GM06990 (cell line): Measurements from ENCODE around the gene DLK1.

Experiments
- DNase-seq: peaks from one replicate; pipeline ENCODE4 v3.0.0-alpha.2; 2011; ENCODE audit not compliant: insufficient read length; ENCODE audit errors: extremely low read depth
- H3K27me3 ChIP-seq: replicated peaks from 2 replicates; pipeline ENCODE4 v1.6.0; 2011; ENCODE audit warnings: low read length; ENCODE audit not compliant: control insufficient read depth, insufficient read depth
- H3K36me3 ChIP-seq: 2 replicates; pipeline ENCODE4 v1.5.1; 2011; ENCODE audit warnings: low read length; ENCODE audit not compliant: control insufficient read depth, insufficient read depth
- H3K4me3 ChIP-seq: replicated peaks from 2 replicates; pipeline ENCODE4 v1.5.1; 2011; ENCODE audit warnings: low read depth, mild to moderate bottlenecking, control low read depth, low read length
- TF ChIP-seq, protein P1 (sequence below): IDR thresholded peaks from 2 replicates; pipeline ENCODE4 v1.5.1; 2011; ENCODE audit warnings: low read length, control low read depth, mild to moderate bottlenecking, inconsistent platforms; ENCODE audit not compliant: insufficient read depth, poor library complexity, severe bottlenecking

The DLK1 gene

GRCh38 chr14:100755649-100756048 lies 29.0 kb downstream of the DLK1 start:
- TF ChIP-seq, protein P1, sequence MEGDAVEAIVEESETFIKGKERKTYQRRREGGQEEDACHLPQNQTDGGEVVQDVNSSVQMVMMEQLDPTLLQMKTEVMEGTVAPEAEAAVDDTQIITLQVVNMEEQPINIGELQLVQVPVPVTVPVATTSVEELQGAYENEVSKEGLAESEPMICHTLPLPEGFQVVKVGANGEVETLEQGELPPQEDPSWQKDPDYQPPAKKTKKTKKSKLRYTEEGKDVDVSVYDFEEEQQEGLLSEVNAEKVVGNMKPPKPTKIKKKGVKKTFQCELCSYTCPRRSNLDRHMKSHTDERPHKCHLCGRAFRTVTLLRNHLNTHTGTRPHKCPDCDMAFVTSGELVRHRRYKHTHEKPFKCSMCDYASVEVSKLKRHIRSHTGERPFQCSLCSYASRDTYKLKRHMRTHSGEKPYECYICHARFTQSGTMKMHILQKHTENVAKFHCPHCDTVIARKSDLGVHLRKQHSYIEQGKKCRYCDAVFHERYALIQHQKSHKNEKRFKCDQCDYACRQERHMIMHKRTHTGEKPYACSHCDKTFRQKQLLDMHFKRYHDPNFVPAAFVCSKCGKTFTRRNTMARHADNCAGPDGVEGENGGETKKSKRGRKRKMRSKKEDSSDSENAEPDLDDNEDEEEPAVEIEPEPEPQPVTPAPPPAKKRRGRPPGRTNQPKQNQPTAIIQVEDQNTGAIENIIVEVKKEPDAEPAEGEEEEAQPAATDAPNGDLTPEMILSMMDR = no peak
- DNase-seq = no peak
- no peaks in the 10 kb centered on the region for H3K27me3 ChIP-seq

GRCh38 chr14:100761481-100761880 lies 34.8 kb downstream of the DLK1 start:
- H3K27me3 ChIP-seq = no peaks in the 10 kb centered on the region
- TF ChIP-seq, protein P1 = no peak
- DNase-seq = no peak

More at GRCh38 chr14:100755649-100756048, 29.0 kb downstream of the DLK1 start:
- Histone ChIP-seq H3K4me3 (no peak overlapping the region), H3K36me3 (no peaks in the 10 kb centered on the region)

GRCh38 chr14:100762089-100762515 lies 35.4 kb downstream of the DLK1 start:
- Histone ChIP-seq H3K27me3 (no peaks in the 10 kb centered on the region), H3K4me3 (no peak overlapping the region), H3K36me3 (no peaks in the 10 kb centered on the region)
- no peak for DNase-seq
- TF ChIP-seq, protein P1 = no peak

More at GRCh38 chr14:100761481-100761880, 34.8 kb downstream of the DLK1 start:
- no peaks in the 10 kb centered on the region for H3K36me3 ChIP-seq
- no peak overlapping the region for H3K4me3 ChIP-seq

GRCh38 chr14:100762901-100763300 lies 36.2 kb downstream of the DLK1 start:
- no peaks in the 10 kb centered on the region; the same call in 1 of the 2 replicates for H3K27me3 ChIP-seq
- TF ChIP-seq, protein P1 = no peak
- no peaks in the 10 kb centered on the region for H3K36me3 ChIP-seq
- H3K4me3 ChIP-seq = no peak overlapping the region
- DNase-seq = no peak

DNA sequence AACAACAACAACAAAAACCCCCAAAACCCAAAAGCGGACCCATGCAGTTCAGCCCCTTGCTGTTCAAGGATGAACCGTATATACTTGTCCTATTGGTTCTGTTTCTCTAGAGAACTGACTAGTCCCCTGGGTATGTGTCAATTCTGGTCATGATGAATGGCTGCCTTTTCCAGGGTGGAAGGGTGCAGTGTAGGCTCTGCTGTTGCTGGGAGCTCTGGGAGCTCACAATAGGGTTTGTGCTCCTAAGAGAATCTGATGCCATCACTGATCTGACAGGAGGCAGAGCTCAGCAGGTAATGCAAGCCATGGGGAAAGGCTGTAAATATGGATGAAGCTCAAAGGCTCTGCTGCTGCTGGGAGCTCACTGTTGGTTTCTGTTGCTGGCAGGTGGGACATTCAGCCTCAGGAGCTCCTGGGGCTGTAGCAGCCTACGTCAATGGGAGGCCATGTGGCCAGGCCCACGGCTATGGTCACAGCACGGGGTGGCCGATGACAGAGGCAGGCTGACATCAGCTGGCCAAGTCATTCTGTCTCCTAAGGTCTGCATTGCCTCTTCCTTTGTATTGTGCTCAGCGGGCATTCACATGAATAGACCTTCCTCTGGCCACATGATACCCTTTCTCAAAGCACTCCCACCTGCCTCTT lies 37.9 kb downstream of the DLK1 start:
- no peak for DNase-seq
- no peaks in the 10 kb centered on the region; the same call in 1 of the 2 replicates for H3K27me3 ChIP-seq
- TF ChIP-seq, protein P1 = no peak
- H3K36me3 ChIP-seq = no peaks in the 10 kb centered on the region
- no peak overlapping the region for H3K4me3 ChIP-seq
